RPMI7951 (cell line): ENCODE measurements around the gene HMOX2. TPM values are rescaled to one million over a fixed set of nuclear protein-coding genes. Genes with fewer than 3 reads are reported as not detected.
A peak's percentile ranks its signal among the peaks of the same experiment; 100 is the strongest.

Experiments
- DNase-seq: peaks from one replicate; pipeline ENCODE4 v3.0.0-alpha.2; 2012; ENCODE audit warnings: low read depth
- total RNA-seq: library from RNA; depleted of rRNA; stranded (reverse); fragments of >200 nt; shearing (Covaris generic); gene quantifications from 2 replicates; pipeline ENCODE4 v1.2.3, GENCODE V29; 2014

HMOX2 gene
- total RNA-seq, 1 experiment from 2014 or later, result 44.8 TPM

GRCh38 chr16:4523686-4524085, 47.5 kb downstream of the HMOX2 start:
- DNase-seq, result no peak

GRCh38 chr16:4524571-4524970, 48.4 kb downstream of the HMOX2 start:
- DNase-seq, result no peak

- DNase-seq, result no peak
Measured at GRCh38 chr16:4525069-4525468, 48.9 kb downstream of the HMOX2 start.

GRCh38 chr16:4525634-4526277, 49.6 kb downstream of the HMOX2 start:
- DNase-seq, result no peak

- no peak for DNase-seq
Measured at GRCh38 chr16:4529085-4530060, 53.2 kb downstream of the HMOX2 start.

- no peak for DNase-seq
Measured at GRCh38 chr16:4531811-4532210, 55.6 kb downstream of the HMOX2 start.

GRCh38 chr16:4532238-4532637, 56.0 kb downstream of the HMOX2 start:
- DNase-seq, result no peak

- no peak for DNase-seq
Measured at GRCh38 chr16:4533490-4533889, 57.3 kb downstream of the HMOX2 start.

GRCh38 chr16:4534151-4534790, 58.1 kb downstream of the HMOX2 start:
- DNase-seq, result no peak

GRCh38 chr16:4535627-4536108, 59.5 kb downstream of the HMOX2 start:
- DNase-seq, result no peak

GRCh38 chr16:4536391-4537106, 60.4 kb downstream of the HMOX2 start:
- no peak for DNase-seq

GRCh38 chr16:4537376-4538343, 61.5 kb downstream of the HMOX2 start:
- no peak for DNase-seq

GRCh38 chr16:4538350-4539235, 62.4 kb downstream of the HMOX2 start, which contains the start of gene CDIP1:
CDIP1 (minus strand) TSS chr16:4538773; CDS start chr16:4514130, 24,643 bp downstream.
- DNase-seq, result peak; percentile 84

GRCh38 chr16:4539716-4540284, 63.6 kb downstream of the HMOX2 start:
- DNase-seq, result no peak

GRCh38 chr16:4544473-4544872, 68.3 kb downstream of the HMOX2 start:
- no peak for DNase-seq

GRCh38 chr16:4548124-4548523, 71.9 kb downstream of the HMOX2 start:
- no peak for DNase-seq

- no peak for DNase-seq
Measured at GRCh38 chr16:4550591-4550990, 74.4 kb downstream of the HMOX2 start.

- no peak for DNase-seq
Measured at GRCh38 chr16:4552541-4552940, 76.3 kb downstream of the HMOX2 start.

GRCh38 chr16:4556112-4556511, 79.9 kb downstream of the HMOX2 start, which contains the start of gene C16orf96:
C16orf96 (plus strand) TSS chr16:4556340; CDS start chr16:4556490, 150 bp downstream.
- DNase-seq, result peak; percentile 10
